Parathyroid adenoma (tissue), 2 donors: Measurements from ENCODE around the gene C12orf60.

Experiments
- H2AFZ ChIP-seq: fragments of 300-600 bp; sonication (generic); one replicate; pipeline ENCODE4 v1.7.0; 2017; ENCODE audit warnings: antibody characterized with exemption, mild to moderate bottlenecking
- H3K27ac ChIP-seq: fragments of 300-600 bp; sonication (generic); one replicate; pipeline ENCODE4 v1.7.0; 2017
- H3K27me3 ChIP-seq: fragments of 300-600 bp; sonication (generic); one replicate; pipeline ENCODE4 v1.7.0; 2017; ENCODE audit warnings: low read length; ENCODE audit not compliant: control insufficient read depth, insufficient read depth
- H3K36me3 ChIP-seq: fragments of 300-600 bp; sonication (generic); one replicate; pipeline ENCODE4 v1.7.0; 2017; ENCODE audit warnings: low read length; ENCODE audit not compliant: control insufficient read depth, insufficient read depth
- H3K4me1 ChIP-seq: fragments of 300-600 bp; sonication (generic); one replicate; pipeline ENCODE4 v1.7.0; 2017; ENCODE audit warnings: control low read depth
- H3K4me2 ChIP-seq: fragments of 300-600 bp; sonication (generic); one replicate; pipeline ENCODE4 v1.7.0; 2017; ENCODE audit warnings: low read length
- H3K4me3 ChIP-seq: fragments of 300-600 bp; sonication (generic); one replicate; pipeline ENCODE4 v1.7.0; 2017; ENCODE audit warnings: low read depth, low read length
- H3K79me2 ChIP-seq: fragments of 300-600 bp; sonication (generic); one replicate; pipeline ENCODE4 v1.7.0; 2017; ENCODE audit warnings: control low read depth
- H3K9ac ChIP-seq: fragments of 300-600 bp; sonication (generic); one replicate; pipeline ENCODE4 v1.7.0; 2017; ENCODE audit warnings: mild to moderate bottlenecking
- H3K9me3 ChIP-seq: fragments of 300-600 bp; sonication (generic); one replicate; pipeline ENCODE4 v1.7.0; 2017; ENCODE audit warnings: low read length; ENCODE audit not compliant: control insufficient read depth
- CTCF ChIP-seq: fragments of 300-600 bp; sonication (generic); IDR thresholded peaks from one replicate; pipeline ENCODE4 v1.7.0; 2017; ENCODE audit warnings: antibody characterized with exemption, mild to moderate bottlenecking
- donor health status: primary hyperparathyroidism.

C12orf60 gene

GRCh38 chr12:14873440-14874185 is 70.1 kb downstream of the C12orf60 start:
- no peak overlapping the region for H2AFZ ChIP-seq
- H3K4me2 ChIP-seq = no peak overlapping the region

More at GRCh38 chr12:14873440-14874185, 70.1 kb downstream of the C12orf60 start:
- Histone ChIP-seq H3K36me3 (no peaks in the 10 kb centered on the region), H3K9me3 (no peaks in the 10 kb centered on the region), H3K27me3 (no peaks in the 10 kb centered on the region), H3K27ac (no peak overlapping the region), H3K4me3 (no peak overlapping the region), H3K4me1 (no peaks in the 10 kb centered on the region), H3K79me2 (no peaks in the 10 kb centered on the region), H3K9ac (no peak overlapping the region)
- TF ChIP-seq CTCF = no peak
